Measurements from ENCODE around the gene EXOC4. TPM values are rescaled to one million over a fixed set of nuclear protein-coding genes. Genes with fewer than 3 reads are reported as not detected.
"Not testable (repeated sequence)": the region's sequence is repeated elsewhere in the genome, so short reads cannot be mapped to it uniquely, and the experiment has no call there.

The EXOC4 gene
- total and polyA plus RNA-seq, 2 donors (not counting 3 experiments of a cell fraction or from before 2014, with no cell fraction given) = 20.3 to 73.1 TPM

DNA sequence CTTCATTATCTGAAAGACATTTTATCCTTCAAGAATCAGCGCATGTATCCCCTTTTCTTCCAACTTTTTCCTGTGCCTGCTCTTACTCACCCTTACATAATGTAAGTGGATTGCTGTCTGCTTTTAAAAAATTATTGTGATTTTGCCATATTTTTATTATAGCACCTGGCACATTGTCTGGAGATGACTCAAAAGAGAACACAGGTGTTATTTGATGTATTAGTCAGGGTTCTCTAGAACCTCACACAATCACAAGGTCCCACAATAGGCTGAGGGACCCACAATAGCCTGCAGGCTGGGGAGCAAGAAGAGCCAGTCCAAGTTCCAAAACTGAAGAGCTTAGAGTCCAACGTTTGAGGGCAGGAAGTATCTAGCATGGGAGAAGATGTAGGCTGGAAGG lies 390.0 kb downstream of the EXOC4 start:
- ChIA-PET CTCF (no interaction called here), POLR2A (no interaction called here)
- DNase-seq (ENCODE audit: low read depth, low spot score) = no peak
- dilution Hi-C loops (cut with MboI; ENCODE audit: extremely low pct_ligation_motif_present, low sequenced_read_pairs) = no loop called here
- no TSS peak for BruUV-seq (replicated peaks)
- no peaks in the 10 kb centered on the region for H3K4me1 ChIP-seq (ENCODE audit: control insufficient read depth, extremely low read depth, insufficient read depth, low read length)
- H3K9me3 ChIP-seq (replicated peaks; ENCODE audit: control insufficient read depth, insufficient read depth, low read length) = no peaks in the 10 kb centered on the region
- H3K79me2 ChIP-seq (ENCODE audit: control insufficient read depth, insufficient read depth, low read length) = no peaks in the 10 kb centered on the region
- no peak overlapping the region for H3K4me2 ChIP-seq (ENCODE audit: insufficient read depth, low read length)
- no peaks in the 10 kb centered on the region for H3K9me1 ChIP-seq (replicated peaks; ENCODE audit: control insufficient read depth, extremely low read depth, insufficient read depth, low read length)
- H2AFZ ChIP-seq (ENCODE audit: low read depth, low read length) = no peak overlapping the region
- H3K9ac ChIP-seq (replicated peaks; ENCODE audit: extremely low read depth, insufficient read depth, low read length) = no peak overlapping the region
- no peaks in the 10 kb centered on the region for H3K27me3 ChIP-seq (ENCODE audit: control insufficient read depth in 2 of 2, insufficient read depth in 2 of 2, low read length in 2 of 2)
- H3K4me3 ChIP-seq (replicated peaks in 1 of 3; ENCODE audit: insufficient read depth in 1 of 3, low read depth in 1 of 3, low read length in 3 of 3) = no peak overlapping the region
- no peaks in the 10 kb centered on the region for H3K36me3 ChIP-seq (ENCODE audit: control insufficient read depth in 2 of 2, extremely low read depth in 1 of 2, insufficient read depth in 2 of 2, low read length in 2 of 2)
- no peaks in the 10 kb centered on the region for H4K20me1 ChIP-seq (replicated peaks; ENCODE audit: control insufficient read depth, extremely low read depth, insufficient read depth, low read length)
- TF ChIP-seq, protein P1, sequence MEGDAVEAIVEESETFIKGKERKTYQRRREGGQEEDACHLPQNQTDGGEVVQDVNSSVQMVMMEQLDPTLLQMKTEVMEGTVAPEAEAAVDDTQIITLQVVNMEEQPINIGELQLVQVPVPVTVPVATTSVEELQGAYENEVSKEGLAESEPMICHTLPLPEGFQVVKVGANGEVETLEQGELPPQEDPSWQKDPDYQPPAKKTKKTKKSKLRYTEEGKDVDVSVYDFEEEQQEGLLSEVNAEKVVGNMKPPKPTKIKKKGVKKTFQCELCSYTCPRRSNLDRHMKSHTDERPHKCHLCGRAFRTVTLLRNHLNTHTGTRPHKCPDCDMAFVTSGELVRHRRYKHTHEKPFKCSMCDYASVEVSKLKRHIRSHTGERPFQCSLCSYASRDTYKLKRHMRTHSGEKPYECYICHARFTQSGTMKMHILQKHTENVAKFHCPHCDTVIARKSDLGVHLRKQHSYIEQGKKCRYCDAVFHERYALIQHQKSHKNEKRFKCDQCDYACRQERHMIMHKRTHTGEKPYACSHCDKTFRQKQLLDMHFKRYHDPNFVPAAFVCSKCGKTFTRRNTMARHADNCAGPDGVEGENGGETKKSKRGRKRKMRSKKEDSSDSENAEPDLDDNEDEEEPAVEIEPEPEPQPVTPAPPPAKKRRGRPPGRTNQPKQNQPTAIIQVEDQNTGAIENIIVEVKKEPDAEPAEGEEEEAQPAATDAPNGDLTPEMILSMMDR (IDR thresholded peaks at IDR 0.05; ENCODE audit: extremely low read depth in 1 of 2, insufficient read depth in 1 of 2, low read depth in 1 of 2, low read length in 2 of 2) = no peak
- no peak for TF ChIP-seq JUN (IDR thresholded peaks at IDR 0.05; ENCODE audit: borderline replicate concordance, insufficient read depth, insufficient read length, low read depth)
- no peak for TF ChIP-seq EZH2 (IDR thresholded peaks at IDR 0.05; ENCODE audit: borderline replicate concordance, low read depth, low read length, severe bottlenecking)
- TF ChIP-seq, protein P2, sequence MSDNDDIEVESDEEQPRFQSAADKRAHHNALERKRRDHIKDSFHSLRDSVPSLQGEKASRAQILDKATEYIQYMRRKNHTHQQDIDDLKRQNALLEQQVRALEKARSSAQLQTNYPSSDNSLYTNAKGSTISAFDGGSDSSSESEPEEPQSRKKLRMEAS (IDR thresholded peaks at IDR 0.05; ENCODE audit: insufficient read depth, insufficient read length) = no peak
- no peak for TF ChIP-seq MYC (IDR thresholded peaks at IDR 0.05; ENCODE audit: low read depth, low read length)
- no peak for TF ChIP-seq GATA2 (IDR thresholded peaks at IDR 0.05; ENCODE audit: insufficient read depth, insufficient read length, low read depth, low read length)
- TF ChIP-seq POLR2A (IDR thresholded peaks at IDR 0.05; ENCODE audit: low read depth, low read length) = no peak
- TF ChIP-seq POLR2AphosphoS5 (IDR thresholded peaks at IDR 0.05; ENCODE audit: insufficient read depth, low read depth, low read length) = no peak
- no peak for TF ChIP-seq FOS (IDR thresholded peaks at IDR 0.05; ENCODE audit: borderline replicate concordance, insufficient read depth, low read length)
- FAIRE-seq = no peak
- intact Hi-C loops (cut with micrococcal nuclease) = no loop called here
- no peak overlapping the region for H3K27ac ChIP-seq (ENCODE audit: insufficient read depth, low read depth, low read length)

DNA sequence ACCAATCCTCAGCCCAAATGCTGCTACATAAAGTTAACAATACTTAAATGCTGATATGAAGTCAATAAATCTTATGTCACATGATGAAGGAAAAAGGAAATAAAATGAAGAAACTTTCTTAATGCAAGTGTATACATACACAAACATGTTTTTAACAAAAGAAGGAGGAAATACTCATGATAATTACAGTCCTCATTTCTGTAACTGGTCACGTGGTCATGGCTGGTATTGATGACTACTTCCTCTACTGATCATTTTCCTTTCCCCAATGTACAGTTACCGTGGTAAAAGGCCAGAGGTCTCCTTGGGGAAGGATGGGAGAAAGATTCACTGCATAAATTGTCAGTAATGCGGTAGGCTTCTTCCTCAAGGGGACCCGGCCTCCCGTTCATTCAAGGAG lies 390.8 kb downstream of the EXOC4 start:
- H3K9me1 ChIP-seq (replicated peaks; ENCODE audit: control insufficient read depth, extremely low read depth, insufficient read depth, low read length); H3K9ac ChIP-seq (replicated peaks; ENCODE audit: extremely low read depth, insufficient read depth, low read length); H3K27me3 ChIP-seq (ENCODE audit: control insufficient read depth in 2 of 2, insufficient read depth in 2 of 2, low read length in 2 of 2); BruUV-seq (replicated peaks); intact Hi-C loops (cut with micrococcal nuclease); H2AFZ ChIP-seq (ENCODE audit: low read depth, low read length); dilution Hi-C loops (cut with MboI; ENCODE audit: extremely low pct_ligation_motif_present, low sequenced_read_pairs); H4K20me1 ChIP-seq (replicated peaks; ENCODE audit: control insufficient read depth, extremely low read depth, insufficient read depth, low read length); H3K9me3 ChIP-seq (replicated peaks; ENCODE audit: control insufficient read depth, insufficient read depth, low read length); FAIRE-seq; DNase-seq (ENCODE audit: low read depth, low spot score); H3K36me3 ChIP-seq (ENCODE audit: control insufficient read depth in 2 of 2, extremely low read depth in 1 of 2, insufficient read depth in 2 of 2, low read length in 2 of 2); POLR2A ChIA-PET; H3K79me2 ChIP-seq (ENCODE audit: control insufficient read depth, insufficient read depth, low read length); H3K27ac ChIP-seq (ENCODE audit: insufficient read depth, low read depth, low read length); H3K4me1 ChIP-seq (ENCODE audit: control insufficient read depth, extremely low read depth, insufficient read depth, low read length); H3K4me2 ChIP-seq (ENCODE audit: insufficient read depth, low read length); H3K4me3 ChIP-seq (replicated peaks in 1 of 3; ENCODE audit: insufficient read depth in 1 of 3, low read depth in 1 of 3, low read length in 3 of 3); CTCF ChIA-PET: not testable (repeated sequence)
